GM18867 (cell line): ENCODE results near the gene SLC25A3.
"Not testable (repeated sequence)": the region's sequence is repeated elsewhere in the genome, so short reads cannot be mapped to it uniquely, and the experiment has no call there.

ENCODE experiments used
- ATAC-seq: cut with Tn5 transposase; IDR thresholded peaks from one replicate; pipeline ENCODE4 v1.9.1; 2021; ENCODE audit warnings: mild to moderate bottlenecking, moderate library complexity; ENCODE audit not compliant: unreplicated experiment

Gene SLC25A3

GRCh38 chr12:98593351-98594049, at the start of gene SLC25A3:
Gene SLC25A3 (plus strand): TSS chr12:98593686. CDS start chr12:98593979, 293 bp downstream.
- peak; percentile 99 for ATAC-seq

GRCh38 chr12:98543701-98544100, 49.8 kb upstream of the SLC25A3 start:
- ATAC-seq, result no peak

GRCh38 chr12:98544751-98545150, 48.7 kb upstream of the SLC25A3 start:
- no peak for ATAC-seq

GRCh38 chr12:98549371-98550110, 43.9 kb upstream of the SLC25A3 start:
- ATAC-seq, result no peak

- no peak for ATAC-seq
Measured at GRCh38 chr12:98551787-98552186, 41.7 kb upstream of the SLC25A3 start.

GRCh38 chr12:98558097-98558496, 35.4 kb upstream of the SLC25A3 start:
- ATAC-seq, result not testable (repeated sequence)

GRCh38 chr12:98559666-98560065, 33.8 kb upstream of the SLC25A3 start:
- no peak for ATAC-seq

- ATAC-seq, result no peak
Measured at GRCh38 chr12:98561846-98562245, 31.6 kb upstream of the SLC25A3 start.

GRCh38 chr12:98572010-98572409, 21.5 kb upstream of the SLC25A3 start:
- no peak for ATAC-seq

- ATAC-seq, result no peak
Measured at GRCh38 chr12:98574110-98574509, 19.4 kb upstream of the SLC25A3 start.

GRCh38 chr12:98575013-98575412, 18.5 kb upstream of the SLC25A3 start:
- no peak for ATAC-seq

GRCh38 chr12:98576795-98577194, 16.7 kb upstream of the SLC25A3 start:
- ATAC-seq, result not testable (repeated sequence)

GRCh38 chr12:98578392-98578791, 15.1 kb upstream of the SLC25A3 start:
- no peak for ATAC-seq

GRCh38 chr12:98578821-98579220, 14.7 kb upstream of the SLC25A3 start:
- no peak for ATAC-seq

- no peak for ATAC-seq
Measured at GRCh38 chr12:98579347-98579746, 14.1 kb upstream of the SLC25A3 start.

- ATAC-seq, result no peak
Measured at GRCh38 chr12:98579835-98580234, 13.7 kb upstream of the SLC25A3 start.

- ATAC-seq, result no peak
Measured at GRCh38 chr12:98580695-98581094, 12.8 kb upstream of the SLC25A3 start.

- no peak for ATAC-seq
Measured at GRCh38 chr12:98581101-98581500, 12.4 kb upstream of the SLC25A3 start.

- ATAC-seq, result no peak
Measured at GRCh38 chr12:98582093-98582492, 11.4 kb upstream of the SLC25A3 start.

GRCh38 chr12:98587084-98587483, 6.4 kb upstream of the SLC25A3 start:
- ATAC-seq, result no peak

GRCh38 chr12:98591209-98591608, 2.3 kb upstream of the SLC25A3 start:
- no peak for ATAC-seq

GRCh38 chr12:98592825-98593322, 612 bp upstream of the SLC25A3 start:
- ATAC-seq, result no peak
